ENCODE data around the gene LIMS1.
"Not testable (repeated sequence)": the region's sequence is repeated elsewhere in the genome, so short reads cannot be mapped to it uniquely, and the experiment has no call there.

The LIMS1 gene

DNA sequence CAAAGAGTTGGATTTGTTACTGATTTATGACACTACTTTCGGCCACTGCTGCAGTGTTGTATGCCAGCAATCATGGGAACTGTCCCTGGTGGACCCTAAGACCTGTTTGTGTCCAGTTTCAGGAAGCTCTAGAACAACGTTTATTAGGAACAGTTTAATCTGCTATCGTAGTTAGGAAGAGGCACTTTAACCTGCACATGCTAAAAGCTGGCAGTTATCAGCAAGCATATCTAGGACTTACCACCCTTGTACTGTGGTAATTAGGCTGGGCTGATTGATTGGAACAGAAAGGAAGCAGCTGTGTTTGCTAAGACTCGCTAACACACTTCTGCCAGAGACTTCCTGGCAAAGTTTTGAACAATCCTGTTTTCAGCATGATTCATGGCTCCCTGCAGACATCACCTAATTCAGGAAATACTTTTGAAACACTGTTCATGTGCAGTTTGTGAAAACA, 144.0 kb downstream of the LIMS1 start:
- POLR2A ChIA-PET; H3K36me3 ChIP-seq (ENCODE audit: control insufficient read depth in 2 of 2, insufficient read depth in 1 of 2, low read length in 2 of 2); H3K27ac ChIP-seq (ENCODE audit: extremely low read depth, low read depth, low read length); H3K4me3 ChIP-seq (ENCODE audit: low read depth, low read length); H3K9me3 ChIP-seq (ENCODE audit: control insufficient read depth, insufficient read depth, low read depth, low read length); H3K4me1 ChIP-seq (ENCODE audit: control insufficient read depth, insufficient read depth, low read length); CTCF ChIA-PET: not testable (repeated sequence)

DNA sequence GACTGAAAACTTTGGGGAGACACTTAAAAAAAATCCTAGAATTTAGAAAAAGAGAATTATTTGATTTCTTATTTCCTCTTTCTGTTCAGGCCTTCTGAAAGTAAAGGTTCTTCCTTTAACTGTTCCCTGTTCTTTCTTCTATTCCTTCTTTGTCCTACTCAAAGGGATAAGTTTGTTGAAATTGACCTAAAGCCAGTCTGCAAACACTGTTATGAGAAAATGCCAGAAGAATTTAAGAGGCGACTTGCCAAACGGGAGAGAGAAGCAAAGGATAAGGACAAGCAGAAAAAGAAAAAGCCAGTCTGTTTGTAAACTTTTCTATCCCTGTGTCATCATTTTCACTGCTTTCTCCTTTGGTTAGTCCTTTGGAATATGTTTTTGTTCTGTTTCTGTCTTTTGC, 146.5 kb downstream of the LIMS1 start:
- H3K36me3 ChIP-seq (ENCODE audit: control insufficient read depth in 2 of 2, insufficient read depth in 1 of 2, low read length in 2 of 2); H3K4me3 ChIP-seq (ENCODE audit: low read depth, low read length): not testable (repeated sequence)
- POLR2A ChIA-PET, result interaction anchor here (0.6 kb wide), 1 partner anchor 74 kb away, joined by 10 read pairs; no protein-coding TSS in a partner anchor

DNA sequence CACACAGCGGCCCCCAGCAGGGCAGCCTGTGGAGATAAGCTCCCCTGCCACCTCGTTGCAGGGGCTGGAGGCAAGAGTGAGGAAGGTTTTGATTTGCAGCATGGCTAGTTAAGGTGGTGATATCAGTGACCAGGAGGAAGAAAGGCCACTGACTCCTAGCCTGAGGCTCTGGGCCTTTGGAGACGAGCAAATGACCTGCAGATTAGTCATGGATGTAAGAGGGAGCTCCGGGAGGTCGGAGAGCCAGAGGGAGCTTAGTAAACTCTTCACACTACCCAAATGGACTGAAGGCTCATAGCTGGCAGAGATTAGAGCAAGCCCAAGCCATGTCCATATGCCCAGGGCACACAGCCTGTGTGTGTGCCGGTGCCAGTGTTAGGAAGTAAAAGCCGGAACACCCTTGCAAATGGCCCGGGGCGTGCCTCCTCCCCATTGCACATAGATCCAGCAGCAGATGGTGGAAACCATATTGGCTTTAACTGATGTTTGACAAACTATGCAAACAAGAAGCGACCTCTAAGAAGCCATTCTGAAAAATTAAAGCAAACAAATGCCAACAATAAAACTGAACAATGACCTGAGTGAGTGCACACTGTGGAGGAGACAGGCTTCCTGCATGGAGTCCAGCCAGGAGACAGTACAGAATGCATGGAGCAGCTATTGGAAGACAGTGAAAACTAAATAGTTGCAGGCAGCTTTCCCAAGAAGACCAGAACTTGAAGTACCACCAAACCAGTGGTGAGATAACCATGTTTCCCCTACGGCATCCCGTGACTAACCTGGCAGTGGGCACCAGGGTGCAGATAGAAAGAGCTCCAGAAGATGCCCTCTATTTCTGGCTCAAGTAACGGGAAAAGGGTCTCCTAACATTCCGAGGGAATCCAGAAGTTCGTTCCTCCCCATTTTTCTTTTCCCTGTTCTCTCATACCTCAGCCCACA, 154.8 kb downstream of the LIMS1 start:
- H3K4me1 ChIP-seq (ENCODE audit: control insufficient read depth, insufficient read depth, low read length); CTCF ChIA-PET; POLR2A ChIA-PET; H3K36me3 ChIP-seq (ENCODE audit: control insufficient read depth in 2 of 2, insufficient read depth in 1 of 2, low read length in 2 of 2); H3K4me3 ChIP-seq (ENCODE audit: low read depth, low read length); H3K27ac ChIP-seq (ENCODE audit: extremely low read depth, low read depth, low read length); H3K9me3 ChIP-seq (ENCODE audit: control insufficient read depth, insufficient read depth, low read depth, low read length): not testable (repeated sequence)

More for the DNA sequence above, 146.5 kb downstream of the LIMS1 start:
- H3K27ac ChIP-seq (ENCODE audit: extremely low read depth, low read depth, low read length); H3K9me3 ChIP-seq (ENCODE audit: control insufficient read depth, insufficient read depth, low read depth, low read length); H3K4me1 ChIP-seq (ENCODE audit: control insufficient read depth, insufficient read depth, low read length): not testable (repeated sequence)
- CTCF ChIA-PET, result interaction anchor here (2.1 kb wide), 1 partner anchor 44 kb away, joined by 8 read pairs; no protein-coding TSS in a partner anchor

DNA sequence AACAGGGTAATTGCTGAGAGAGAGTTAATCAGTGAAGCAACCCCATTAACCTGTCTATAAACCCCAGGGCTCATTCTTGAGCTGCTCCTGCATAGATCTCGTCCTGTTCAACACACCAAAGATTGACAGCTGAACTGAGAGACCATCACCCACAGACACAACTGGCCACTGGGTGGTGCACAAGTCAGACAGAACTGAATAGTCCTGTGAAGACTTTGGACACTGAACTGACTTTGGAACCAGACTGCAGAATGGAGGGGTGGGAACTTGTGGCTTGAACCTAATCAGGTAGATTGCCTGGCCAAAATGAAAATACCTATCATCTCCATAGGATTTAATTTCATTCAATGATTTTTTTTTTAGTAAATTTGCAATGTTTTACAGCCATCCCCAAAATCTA, 155.7 kb downstream of the LIMS1 start:
- CTCF ChIA-PET; H3K4me1 ChIP-seq (ENCODE audit: control insufficient read depth, insufficient read depth, low read length); POLR2A ChIA-PET; H3K27ac ChIP-seq (ENCODE audit: extremely low read depth, low read depth, low read length); H3K4me3 ChIP-seq (ENCODE audit: low read depth, low read length); H3K9me3 ChIP-seq (ENCODE audit: control insufficient read depth, insufficient read depth, low read depth, low read length); H3K36me3 ChIP-seq (ENCODE audit: control insufficient read depth in 2 of 2, insufficient read depth in 1 of 2, low read length in 2 of 2): not testable (repeated sequence)

DNA sequence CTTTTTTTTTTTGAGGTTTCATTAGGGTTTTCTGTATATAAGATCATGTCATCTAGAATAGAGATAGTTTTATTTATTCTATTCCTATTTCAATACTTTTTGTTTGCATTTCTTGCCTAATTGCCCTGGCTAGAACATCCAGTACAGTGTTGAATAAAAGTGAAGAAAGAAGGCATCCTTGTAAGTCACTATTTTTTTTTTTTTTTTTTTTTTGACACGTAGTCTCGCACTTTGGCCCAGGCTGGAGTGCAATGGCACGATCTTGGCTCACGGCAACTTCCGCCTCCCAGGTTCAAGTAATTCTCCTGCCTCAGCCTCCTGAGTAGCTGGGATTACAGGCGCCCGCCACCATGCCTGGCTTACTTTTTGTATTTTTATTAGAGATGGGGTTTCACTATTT, 157.2 kb downstream of the LIMS1 start:
- Histone ChIP-seq H3K27ac (ENCODE audit: extremely low read depth, low read depth, low read length) (no peak overlapping the region), H3K36me3 (ENCODE audit: control insufficient read depth in 2 of 2, insufficient read depth in 1 of 2, low read length in 2 of 2) (no peaks in the 10 kb centered on the region), H3K9me3 (ENCODE audit: control insufficient read depth, insufficient read depth, low read depth, low read length) (no peaks in the 10 kb centered on the region), H3K4me3 (ENCODE audit: low read depth, low read length) (no peak overlapping the region), H3K4me1 (ENCODE audit: control insufficient read depth, insufficient read depth, low read length) (no peaks in the 10 kb centered on the region)
- TF ChIP-seq GFI1B (tag by site-specific recombination; IDR thresholded peaks at IDR 0.05) (no peak), ZNF660 (tag by site-specific recombination; IDR thresholded peaks at IDR 0.05) (no peak), ZNF843 (tag by site-specific recombination; IDR thresholded peaks at IDR 0.05) (no peak), ZNF223 (tag by site-specific recombination; IDR thresholded peaks at IDR 0.05) (no peak), IKZF3 (tag by site-specific recombination; IDR thresholded peaks at IDR 0.05) (no peak), ZNF211 (tag by site-specific recombination; IDR thresholded peaks at IDR 0.05; ENCODE audit: low read depth) (no peak), SALL2 (tag by site-specific recombination; IDR thresholded peaks at IDR 0.05; ENCODE audit: borderline replicate concordance) (no peak), MEIS1 (CRISPR knock-in tag; IDR thresholded peaks at IDR 0.05; ENCODE audit: borderline replicate concordance) (no peak), MZF1 (tag by site-specific recombination; IDR thresholded peaks at IDR 0.05; ENCODE audit: borderline replicate concordance) (no peak), ZNF621 (tag by site-specific recombination; IDR thresholded peaks at IDR 0.05) (no peak)
- TF ChIP-seq, protein P1, sequence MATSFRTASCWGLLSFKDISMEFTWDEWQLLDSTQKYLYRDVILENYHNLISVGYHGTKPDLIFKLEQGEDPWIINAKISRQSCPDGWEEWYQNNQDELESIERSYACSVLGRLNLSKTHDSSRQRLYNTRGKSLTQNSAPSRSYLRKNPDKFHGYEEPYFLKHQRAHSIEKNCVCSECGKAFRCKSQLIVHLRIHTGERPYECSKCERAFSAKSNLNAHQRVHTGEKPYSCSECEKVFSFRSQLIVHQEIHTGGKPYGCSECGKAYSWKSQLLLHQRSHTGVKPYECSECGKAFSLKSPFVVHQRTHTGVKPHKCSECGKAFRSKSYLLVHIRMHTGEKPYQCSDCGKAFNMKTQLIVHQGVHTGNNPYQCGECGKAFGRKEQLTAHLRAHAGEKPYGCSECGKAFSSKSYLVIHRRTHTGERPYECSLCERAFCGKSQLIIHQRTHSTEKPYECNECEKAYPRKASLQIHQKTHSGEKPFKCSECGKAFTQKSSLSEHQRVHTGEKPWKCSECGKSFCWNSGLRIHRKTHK (tag by site-specific recombination; IDR thresholded peaks at IDR 0.05), result no peak
- TF ChIP-seq, protein P2, sequence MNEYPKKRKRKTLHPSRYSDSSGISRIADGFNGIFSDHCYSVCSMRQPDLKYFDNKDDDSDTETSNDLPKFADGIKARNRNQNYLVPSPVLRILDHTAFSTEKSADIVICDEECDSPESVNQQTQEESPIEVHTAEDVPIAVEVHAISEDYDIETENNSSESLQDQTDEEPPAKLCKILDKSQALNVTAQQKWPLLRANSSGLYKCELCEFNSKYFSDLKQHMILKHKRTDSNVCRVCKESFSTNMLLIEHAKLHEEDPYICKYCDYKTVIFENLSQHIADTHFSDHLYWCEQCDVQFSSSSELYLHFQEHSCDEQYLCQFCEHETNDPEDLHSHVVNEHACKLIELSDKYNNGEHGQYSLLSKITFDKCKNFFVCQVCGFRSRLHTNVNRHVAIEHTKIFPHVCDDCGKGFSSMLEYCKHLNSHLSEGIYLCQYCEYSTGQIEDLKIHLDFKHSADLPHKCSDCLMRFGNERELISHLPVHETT (tag by site-specific recombination; IDR thresholded peaks at IDR 0.05), result no peak
- TF ChIP-seq, protein P3, sequence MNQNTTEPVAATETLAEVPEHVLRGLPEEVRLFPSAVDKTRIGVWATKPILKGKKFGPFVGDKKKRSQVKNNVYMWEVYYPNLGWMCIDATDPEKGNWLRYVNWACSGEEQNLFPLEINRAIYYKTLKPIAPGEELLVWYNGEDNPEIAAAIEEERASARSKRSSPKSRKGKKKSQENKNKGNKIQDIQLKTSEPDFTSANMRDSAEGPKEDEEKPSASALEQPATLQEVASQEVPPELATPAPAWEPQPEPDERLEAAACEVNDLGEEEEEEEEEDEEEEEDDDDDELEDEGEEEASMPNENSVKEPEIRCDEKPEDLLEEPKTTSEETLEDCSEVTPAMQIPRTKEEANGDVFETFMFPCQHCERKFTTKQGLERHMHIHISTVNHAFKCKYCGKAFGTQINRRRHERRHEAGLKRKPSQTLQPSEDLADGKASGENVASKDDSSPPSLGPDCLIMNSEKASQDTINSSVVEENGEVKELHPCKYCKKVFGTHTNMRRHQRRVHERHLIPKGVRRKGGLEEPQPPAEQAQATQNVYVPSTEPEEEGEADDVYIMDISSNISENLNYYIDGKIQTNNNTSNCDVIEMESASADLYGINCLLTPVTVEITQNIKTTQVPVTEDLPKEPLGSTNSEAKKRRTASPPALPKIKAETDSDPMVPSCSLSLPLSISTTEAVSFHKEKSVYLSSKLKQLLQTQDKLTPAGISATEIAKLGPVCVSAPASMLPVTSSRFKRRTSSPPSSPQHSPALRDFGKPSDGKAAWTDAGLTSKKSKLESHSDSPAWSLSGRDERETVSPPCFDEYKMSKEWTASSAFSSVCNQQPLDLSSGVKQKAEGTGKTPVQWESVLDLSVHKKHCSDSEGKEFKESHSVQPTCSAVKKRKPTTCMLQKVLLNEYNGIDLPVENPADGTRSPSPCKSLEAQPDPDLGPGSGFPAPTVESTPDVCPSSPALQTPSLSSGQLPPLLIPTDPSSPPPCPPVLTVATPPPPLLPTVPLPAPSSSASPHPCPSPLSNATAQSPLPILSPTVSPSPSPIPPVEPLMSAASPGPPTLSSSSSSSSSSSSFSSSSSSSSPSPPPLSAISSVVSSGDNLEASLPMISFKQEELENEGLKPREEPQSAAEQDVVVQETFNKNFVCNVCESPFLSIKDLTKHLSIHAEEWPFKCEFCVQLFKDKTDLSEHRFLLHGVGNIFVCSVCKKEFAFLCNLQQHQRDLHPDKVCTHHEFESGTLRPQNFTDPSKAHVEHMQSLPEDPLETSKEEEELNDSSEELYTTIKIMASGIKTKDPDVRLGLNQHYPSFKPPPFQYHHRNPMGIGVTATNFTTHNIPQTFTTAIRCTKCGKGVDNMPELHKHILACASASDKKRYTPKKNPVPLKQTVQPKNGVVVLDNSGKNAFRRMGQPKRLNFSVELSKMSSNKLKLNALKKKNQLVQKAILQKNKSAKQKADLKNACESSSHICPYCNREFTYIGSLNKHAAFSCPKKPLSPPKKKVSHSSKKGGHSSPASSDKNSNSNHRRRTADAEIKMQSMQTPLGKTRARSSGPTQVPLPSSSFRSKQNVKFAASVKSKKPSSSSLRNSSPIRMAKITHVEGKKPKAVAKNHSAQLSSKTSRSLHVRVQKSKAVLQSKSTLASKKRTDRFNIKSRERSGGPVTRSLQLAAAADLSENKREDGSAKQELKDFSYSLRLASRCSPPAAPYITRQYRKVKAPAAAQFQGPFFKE (tag by site-specific recombination; IDR thresholded peaks at IDR 0.05; ENCODE audit: borderline replicate concordance), result no peak
- POLR2A ChIA-PET, result no interaction called here
- CTCF ChIA-PET, result interaction anchor here (0.7 kb wide), 1 partner anchor 81 kb away, joined by 4 read pairs; no protein-coding TSS in a partner anchor
